HepG2 (cell line): ENCODE results near the gene WWC2. TPM values are rescaled to one million over a fixed set of nuclear protein-coding genes. Genes with fewer than 3 reads are reported as not detected.

ENCODE experiments used
- ATAC-seq: fragments of 200-7000 bp; cut with Tn5 transposase; 3 replicates; pipeline ENCODE4 v1.9.1; 2020; ENCODE audit warnings: mild to moderate bottlenecking, moderate library complexity
- BruUV-seq: library from RNA; stranded (reverse); fragments of 400-500 nt; replicated peaks from 2 replicates; lab custom pipeline; 2021; lab: Mats Ljungman, UMichigan
- CTCF ChIA-PET: fragments of 300-600 bp; formaldehyde crosslinking; extraction: SDS; loops from one replicate; lab custom pipeline; 2021; ENCODE audit warnings: low total read pairs, inconsistent platforms, low intra/inter-chr PET ratio; lab: Yijun Ruan, JAX
- POLR2A ChIA-PET: fragments of 350-600 bp; sonication (Branson Sonifier 250); formaldehyde crosslinking; loops from one replicate; lab custom pipeline; 2020; ENCODE audit warnings: antibody characterized with exemption, inconsistent platforms; lab: Yijun Ruan, JAX
- DNase-seq: peaks from one replicate; pipeline ENCODE4 v3.0.0-alpha.2; 2015; ENCODE audit warnings: low spot score
- FAIRE-seq: peaks from 3 replicates; lab custom pipeline; 2011; peaks lifted over from hg19 to GRCh38; lab: Jason Lieb, UNC
- H2AFZ ChIP-seq: one replicate; pipeline ENCODE4 v1.6.1; 2011; ENCODE audit warnings: low read length, inconsistent platforms
- H3K27ac ChIP-seq: fragments of 300-600 bp; 3 replicates; pipeline ENCODE4 v1.8.0; 2011; ENCODE audit warnings: mixed run types, mild to moderate bottlenecking, mixed read lengths, low read length, inconsistent platforms; ENCODE audit not compliant: insufficient read depth; ENCODE audit errors: extremely low read length
- H3K27me3 ChIP-seq, 2 experiments: fragments of 200-600 bp in 1 of 2; 2 replicates in 1 of 2; 3 replicates in 1 of 2; pipeline versions ENCODE4 v1.6.0 to v1.8.0; 2011; ENCODE audit warnings: low read length in 2 of 2, mild to moderate bottlenecking in 2 of 2, moderate library complexity in 2 of 2, inconsistent platforms in 1 of 2; ENCODE audit not compliant: insufficient read depth in 2 of 2, control insufficient read depth in 1 of 2
- H3K36me3 ChIP-seq, 2 experiments: fragments of 200-600 bp in 1 of 2; replicated peaks in 1 of 2; 2 replicates in 1 of 2; 3 replicates in 1 of 2; pipeline versions ENCODE4 v1.5.1 to v1.8.0; 2011; ENCODE audit warnings: low read length in 2 of 2, inconsistent platforms in 1 of 2; ENCODE audit not compliant: insufficient read depth in 2 of 2, control insufficient read depth in 1 of 2
- H3K4me1 ChIP-seq: 2 replicates; pipeline ENCODE4 v1.5.1; 2012; ENCODE audit warnings: low read length, inconsistent platforms; ENCODE audit not compliant: insufficient read depth
- H3K4me2 ChIP-seq: 2 replicates; pipeline ENCODE4 v1.6.0; 2011; ENCODE audit warnings: low read depth, low read length, inconsistent platforms
- H3K4me3 ChIP-seq, 3 experiments: fragments of 200-600 bp in 1 of 3; sonication (generic), shearing (Covaris generic) in 1 of 3; replicated peaks in 1 of 3; 2 replicates each; pipeline ENCODE4 v1.5.1; 2011 to 2016; ENCODE audit warnings: low read length in 3 of 3, inconsistent platforms in 2 of 3, low read depth in 2 of 3, mild to moderate bottlenecking in 2 of 3, control low read depth in 1 of 3, mixed read lengths in 1 of 3; ENCODE audit not compliant: insufficient read depth in 1 of 3
- H3K79me2 ChIP-seq: one replicate; pipeline ENCODE4 v1.6.1; 2011; ENCODE audit warnings: low read length, inconsistent platforms; ENCODE audit not compliant: insufficient read depth
- H3K9ac ChIP-seq: 2 replicates; pipeline ENCODE4 v1.6.0; 2011; ENCODE audit warnings: mild to moderate bottlenecking, low read depth, low read length, inconsistent platforms; ENCODE audit not compliant: insufficient read depth
- H3K9me3 ChIP-seq: 2 replicates; pipeline ENCODE4 v1.5.1; 2012; ENCODE audit warnings: mild to moderate bottlenecking, low read length
- H4K20me1 ChIP-seq: 2 replicates; pipeline ENCODE4 v1.6.0; 2011; ENCODE audit warnings: inconsistent platforms, mild to moderate bottlenecking, low read length, moderate library complexity; ENCODE audit not compliant: insufficient read depth
- ATF4 ChIP-seq, 2 experiments: fragments of 450-650 bp in 1 of 2; sonication (generic) in 1 of 2; formaldehyde crosslinking; IDR thresholded peaks; 2 replicates each; pipeline versions ENCODE4 v1.5.0 to v1.8.0; 2020 to 2022; ENCODE audit warnings: mild to moderate bottlenecking in 1 of 2, missing genetic modification reagents in 1 of 2
- WGBS: methylation state at CpG from one replicate; pipeline ENCODE4 v1.1.6; 2017; ENCODE audit warnings: low lambda C conversion rate; 5-methylcytosine and 5-hydroxymethylcytosine counted together
- in situ Hi-C: cut with HindIII; loops from 2 replicates; pipeline ENCODE4 v1.10.0; 2017; ENCODE audit warnings: low pct_unique_long_range_greater_than_20kb; ENCODE audit not compliant: extremely low pct_ligation_motif_present
- intact Hi-C: fragments of 100-400 bp; cut with micrococcal nuclease; formaldehyde crosslinking; loops from one replicate; pipeline ENCODE4 v1.10.0; 2022; ENCODE audit not compliant: unreplicated experiment
- polyA plus RNA-seq, 8 experiments: library from polyadenylated mRNA; depleted of rRNA in 3 of 8; stranded (reverse) in 7 of 8; unstranded in 1 of 8; fragments of >200 nt; fragmentation: Illumina TruSeq in 4 of 8; extraction: Trizol in 4 of 8; gene quantifications; 2 replicates each; pipeline versions ENCODE4 v1.2.1 to v1.2.3, GENCODE V29; 2011 to 2016; ENCODE audit warnings: low read depth in 4 of 8, missing spikeins in 1 of 8, mixed read lengths in 1 of 8; ENCODE audit not compliant: insufficient read depth in 1 of 8
- total RNA-seq, 5 experiments: library from RNA; depleted of rRNA; stranded (reverse); fragments of >200 nt; fragmentation: Illumina TruSeq; extraction: Trizol; gene quantifications; 2 replicates each; pipeline ENCODE4 v1.2.3, GENCODE V29; 2016; ENCODE audit warnings: low read depth in 1 of 5
- TF ChIP-seq, protein P1 (sequence below): sonication (generic); formaldehyde crosslinking; IDR thresholded peaks from 2 replicates; pipeline ENCODE4 v1.9.0; 2021; ENCODE audit warnings: missing genetic modification reagents, borderline replicate concordance

WWC2 gene
- total and polyA plus RNA-seq, 2 of the 13 experiments (the other 11 are each of a cell fraction or from before 2014, with no cell fraction given) = 40.0 to 50.1 TPM

- no peak for ATAC-seq
- Histone ChIP-seq H3K9ac (no peak overlapping the region), H3K27ac (peak overlapping the region; percentile 13), H3K4me2 (no peak overlapping the region), H2AFZ (no peak overlapping the region), H3K79me2 (no peaks in the 10 kb centered on the region), H4K20me1 (peaks cover 5% of the 10 kb centered on the region), H3K4me3 (no peak overlapping the region), H3K27me3 (no peaks in the 10 kb centered on the region), H3K4me1 (peaks cover 30% of the 10 kb centered on the region), H3K9me3 (no peaks in the 10 kb centered on the region), H3K36me3 (peaks cover 24 to 61% of the 10 kb centered on the region in 2 experiments)
- ChIA-PET CTCF (interaction anchor here (1.6 to 3.3 kb wide), 3 partner anchors 189 to 337 kb away, joined by 7 to 69 read pairs (median 48); no protein-coding TSS in a partner anchor), POLR2A (interaction anchor here (1.3 kb wide), 1 partner anchor 189 kb away, joined by 4 read pairs; no protein-coding TSS in a partner anchor)
- intact Hi-C loops (loop anchor here (1.0 to 5.0 kb wide), 3 partner anchors 110 to 324 kb away; no protein-coding TSS in a partner anchor), in situ Hi-C loops (loop anchor here (5.0 kb wide), 1 partner anchor 325 kb away; no protein-coding TSS in a partner anchor)
- WGBS = 60% methylated on average over 6 of the region's 6 CpGs
- FAIRE-seq = no peak
- TF ChIP-seq, protein P1, sequence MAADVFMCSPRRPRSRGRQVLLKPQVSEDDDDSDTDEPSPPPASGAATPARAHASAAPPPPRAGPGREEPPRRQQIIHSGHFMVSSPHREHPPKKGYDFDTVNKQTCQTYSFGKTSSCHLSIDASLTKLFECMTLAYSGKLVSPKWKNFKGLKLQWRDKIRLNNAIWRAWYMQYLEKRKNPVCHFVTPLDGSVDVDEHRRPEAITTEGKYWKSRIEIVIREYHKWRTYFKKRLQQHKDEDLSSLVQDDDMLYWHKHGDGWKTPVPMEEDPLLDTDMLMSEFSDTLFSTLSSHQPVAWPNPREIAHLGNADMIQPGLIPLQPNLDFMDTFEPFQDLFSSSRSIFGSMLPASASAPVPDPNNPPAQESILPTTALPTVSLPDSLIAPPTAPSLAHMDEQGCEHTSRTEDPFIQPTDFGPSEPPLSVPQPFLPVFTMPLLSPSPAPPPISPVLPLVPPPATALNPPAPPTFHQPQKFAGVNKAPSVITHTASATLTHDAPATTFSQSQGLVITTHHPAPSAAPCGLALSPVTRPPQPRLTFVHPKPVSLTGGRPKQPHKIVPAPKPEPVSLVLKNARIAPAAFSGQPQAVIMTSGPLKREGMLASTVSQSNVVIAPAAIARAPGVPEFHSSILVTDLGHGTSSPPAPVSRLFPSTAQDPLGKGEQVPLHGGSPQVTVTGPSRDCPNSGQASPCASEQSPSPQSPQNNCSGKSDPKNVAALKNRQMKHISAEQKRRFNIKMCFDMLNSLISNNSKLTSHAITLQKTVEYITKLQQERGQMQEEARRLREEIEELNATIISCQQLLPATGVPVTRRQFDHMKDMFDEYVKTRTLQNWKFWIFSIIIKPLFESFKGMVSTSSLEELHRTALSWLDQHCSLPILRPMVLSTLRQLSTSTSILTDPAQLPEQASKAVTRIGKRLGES (CRISPR knock-in tag) = no peak
- TF ChIP-seq ATF4 (CRISPR knock-in tag; IDR thresholded peaks at IDR 0.05) = 0 out of 4 replicates have a peak, but pooled peaks of 1 of the 2 experiments have one; percentile 6
- BruUV-seq = no TSS peak
- no peak for DNase-seq
Observed at GRCh38 chr4:183262776-183263100, 163.7 kb downstream of the WWC2 start.
